Fibroblast of mammary gland (primary cell): Measurements from ENCODE around the gene VPS13D.
A peak's percentile ranks its signal among the peaks of the same experiment; 100 is the strongest.

Source experiments
- DNase-seq: peaks from one replicate; pipeline ENCODE4 v3.0.0-alpha.2; 2010; ENCODE audit warnings: low read depth
- H3K4me3 ChIP-seq: 2 replicates; pipeline ENCODE4 v1.5.1; 2011; ENCODE audit warnings: low read depth, mild to moderate bottlenecking, low read length, moderate library complexity; ENCODE audit not compliant: control insufficient read depth
- TF ChIP-seq, protein P1 (sequence below): conservative IDR thresholded peaks from 2 replicates; pipeline ENCODE4 v1.5.1; 2011; ENCODE audit warnings: low read depth, low read length, inconsistent platforms; ENCODE audit not compliant: control insufficient read depth, insufficient read depth

VPS13D gene

DNA sequence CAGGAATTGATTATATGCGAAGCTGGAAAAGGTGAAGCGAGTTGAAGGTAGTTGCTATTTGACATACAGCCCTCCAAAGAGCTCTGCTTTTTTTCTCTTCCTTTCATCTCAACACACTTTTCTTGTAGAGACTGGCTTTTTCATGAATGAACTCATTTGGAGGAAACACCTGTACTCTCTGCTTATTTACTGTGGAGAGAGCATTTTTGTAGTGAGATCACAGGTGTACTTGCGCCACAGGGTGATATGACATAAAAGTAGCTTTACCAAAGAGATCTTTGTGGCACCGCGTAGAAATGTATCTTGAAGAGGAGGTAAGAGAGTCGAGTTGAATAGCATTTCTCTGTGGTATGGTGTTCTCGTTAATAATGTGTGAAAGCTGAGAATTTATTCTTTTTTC is 187.6 kb downstream of the VPS13D start:
- H3K4me3 ChIP-seq = no peak overlapping the region
- TF ChIP-seq, protein P1, sequence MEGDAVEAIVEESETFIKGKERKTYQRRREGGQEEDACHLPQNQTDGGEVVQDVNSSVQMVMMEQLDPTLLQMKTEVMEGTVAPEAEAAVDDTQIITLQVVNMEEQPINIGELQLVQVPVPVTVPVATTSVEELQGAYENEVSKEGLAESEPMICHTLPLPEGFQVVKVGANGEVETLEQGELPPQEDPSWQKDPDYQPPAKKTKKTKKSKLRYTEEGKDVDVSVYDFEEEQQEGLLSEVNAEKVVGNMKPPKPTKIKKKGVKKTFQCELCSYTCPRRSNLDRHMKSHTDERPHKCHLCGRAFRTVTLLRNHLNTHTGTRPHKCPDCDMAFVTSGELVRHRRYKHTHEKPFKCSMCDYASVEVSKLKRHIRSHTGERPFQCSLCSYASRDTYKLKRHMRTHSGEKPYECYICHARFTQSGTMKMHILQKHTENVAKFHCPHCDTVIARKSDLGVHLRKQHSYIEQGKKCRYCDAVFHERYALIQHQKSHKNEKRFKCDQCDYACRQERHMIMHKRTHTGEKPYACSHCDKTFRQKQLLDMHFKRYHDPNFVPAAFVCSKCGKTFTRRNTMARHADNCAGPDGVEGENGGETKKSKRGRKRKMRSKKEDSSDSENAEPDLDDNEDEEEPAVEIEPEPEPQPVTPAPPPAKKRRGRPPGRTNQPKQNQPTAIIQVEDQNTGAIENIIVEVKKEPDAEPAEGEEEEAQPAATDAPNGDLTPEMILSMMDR = no peak
- DNase-seq = no peak

DNA sequence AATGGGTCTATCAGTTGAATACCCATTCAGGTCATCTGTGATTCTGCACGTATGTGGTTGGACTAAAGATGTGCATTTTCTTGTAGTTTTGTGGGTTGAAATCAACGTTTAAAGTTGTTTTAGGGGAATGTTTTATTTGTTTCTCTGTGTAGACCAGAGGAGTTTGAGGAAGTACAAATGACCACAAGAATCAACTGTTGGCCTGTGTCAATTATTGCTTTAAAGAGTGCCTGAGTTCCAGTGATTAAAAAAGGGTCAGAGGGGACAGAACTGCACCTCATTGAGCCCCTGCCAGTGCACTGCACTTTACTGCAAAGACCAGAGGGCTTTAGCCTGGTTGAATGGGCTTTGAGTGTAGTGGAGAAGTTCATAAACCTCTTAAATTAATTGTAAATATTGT is 190.3 kb downstream of the VPS13D start:
- DNase-seq = no peak
- no peak overlapping the region for H3K4me3 ChIP-seq
- TF ChIP-seq, protein P1 = no peak

DNA sequence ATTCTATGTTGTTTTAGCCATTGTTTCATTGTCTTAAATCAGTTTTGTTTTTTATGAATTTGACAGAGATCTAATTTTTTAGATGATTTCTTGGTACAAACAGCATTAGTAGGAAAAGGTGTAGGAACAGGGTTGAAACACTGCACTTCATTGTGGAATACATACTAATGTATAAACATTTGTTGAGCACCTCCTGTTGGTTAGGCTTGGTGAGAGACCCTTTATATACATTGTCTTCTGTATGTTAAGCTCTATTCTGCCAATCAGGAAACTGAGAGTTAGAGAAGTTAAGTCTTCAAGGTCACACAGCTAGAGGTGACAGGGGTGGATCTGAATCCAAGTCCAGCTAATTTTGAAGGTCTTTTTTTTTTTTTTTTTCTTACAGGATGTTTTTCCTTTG is 192.7 kb downstream of the VPS13D start:
- no peak for DNase-seq
- TF ChIP-seq, protein P1 = no peak

DNA sequence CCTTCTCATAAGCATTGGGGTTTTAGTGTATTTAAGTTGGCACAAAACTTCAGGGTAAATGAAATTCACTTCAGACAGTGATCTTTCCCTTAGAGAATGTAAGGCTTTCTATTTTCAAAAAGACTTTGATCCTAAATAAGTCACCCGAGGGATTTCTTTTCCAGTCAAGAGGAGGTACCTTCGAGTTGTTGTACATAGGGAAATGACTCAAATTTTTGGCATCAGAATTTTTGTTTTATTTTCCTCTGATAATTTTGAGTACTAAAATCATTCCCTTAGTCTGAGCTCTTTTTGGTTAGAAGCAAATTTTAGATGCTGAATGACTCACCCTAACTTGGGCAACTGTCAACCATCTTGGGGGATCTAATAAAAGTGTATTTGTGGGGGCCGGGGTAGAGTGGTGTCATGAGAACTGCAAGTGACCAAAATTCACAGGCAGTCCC is 194.3 kb downstream of the VPS13D start:
- TF ChIP-seq, protein P1 = no peak
- DNase-seq = peak; percentile 88
- no peak overlapping the region for H3K4me3 ChIP-seq

More for the DNA sequence above, 192.7 kb downstream of the VPS13D start:
- no peak overlapping the region for H3K4me3 ChIP-seq

DNA sequence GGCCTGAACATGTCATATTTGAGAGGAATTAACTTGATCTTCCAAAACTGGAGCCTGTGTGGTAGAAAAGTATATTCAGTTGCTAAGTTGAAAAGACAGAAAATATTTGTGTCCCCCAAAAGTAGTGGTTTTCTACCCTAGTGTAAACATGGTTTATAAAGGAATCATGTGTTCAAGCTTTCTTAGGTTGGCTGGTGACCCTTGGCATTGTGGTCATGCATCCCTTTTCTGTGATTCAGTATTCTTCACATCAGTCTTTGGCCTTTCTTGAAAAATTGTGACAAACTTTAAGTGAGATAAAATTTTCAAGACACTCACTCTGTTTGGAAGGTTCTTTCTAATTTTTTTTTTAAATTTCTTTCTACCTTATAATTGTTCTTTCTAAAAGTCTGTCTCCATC is 195.0 kb downstream of the VPS13D start:
- DNase-seq = peak; percentile 35
- TF ChIP-seq, protein P1 = no peak
- H3K4me3 ChIP-seq = no peak overlapping the region

DNA sequence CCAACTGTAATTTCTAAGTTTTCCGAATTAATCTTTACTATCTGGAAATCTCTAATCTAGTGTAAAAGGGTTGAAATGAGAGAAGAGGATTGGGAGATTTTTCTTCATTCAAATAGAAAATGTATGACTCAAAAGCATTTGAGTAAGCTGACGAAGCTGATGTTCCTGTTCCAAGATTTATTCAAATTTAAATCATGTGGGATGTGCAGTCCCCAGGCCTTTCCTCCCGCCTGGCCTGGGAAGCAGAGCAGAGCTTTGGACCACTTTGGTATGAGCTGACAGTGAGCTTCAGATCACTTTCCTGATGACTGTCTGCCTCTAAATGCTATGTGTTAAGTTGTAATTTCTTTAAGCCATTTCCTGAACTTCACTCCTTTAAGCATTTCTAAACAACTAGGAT is 196.2 kb downstream of the VPS13D start:
- DNase-seq = peak; percentile 74
- TF ChIP-seq, protein P1 = no peak

DNA sequence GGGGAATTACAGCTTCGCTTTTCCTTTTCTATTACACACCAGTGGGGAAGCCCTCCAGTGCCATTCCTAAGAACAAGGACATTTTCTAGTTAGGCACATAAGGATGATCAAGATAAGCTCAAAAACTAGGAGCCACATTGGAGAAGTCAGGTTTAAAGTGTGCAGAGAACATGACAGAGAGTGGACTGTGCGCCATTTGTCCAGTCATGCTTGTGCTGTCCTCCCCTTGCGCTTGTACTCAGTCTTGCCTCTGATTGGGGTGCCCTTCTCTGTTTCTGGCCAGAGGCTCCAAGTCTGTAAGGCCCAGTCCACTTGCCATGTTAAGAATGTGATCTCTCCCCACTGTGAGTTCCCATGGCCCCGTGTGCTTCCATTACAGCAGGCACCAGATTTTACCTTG is 198.5 kb downstream of the VPS13D start:
- DNase-seq = no peak
- TF ChIP-seq, protein P1 = no peak
- no peak overlapping the region for H3K4me3 ChIP-seq

More for the DNA sequence above, 196.2 kb downstream of the VPS13D start:
- no peak overlapping the region for H3K4me3 ChIP-seq
